ENCODE data around the gene RABAC1.
A peak's percentile ranks its signal among the peaks of the same experiment; 100 is the strongest.

DNA sequence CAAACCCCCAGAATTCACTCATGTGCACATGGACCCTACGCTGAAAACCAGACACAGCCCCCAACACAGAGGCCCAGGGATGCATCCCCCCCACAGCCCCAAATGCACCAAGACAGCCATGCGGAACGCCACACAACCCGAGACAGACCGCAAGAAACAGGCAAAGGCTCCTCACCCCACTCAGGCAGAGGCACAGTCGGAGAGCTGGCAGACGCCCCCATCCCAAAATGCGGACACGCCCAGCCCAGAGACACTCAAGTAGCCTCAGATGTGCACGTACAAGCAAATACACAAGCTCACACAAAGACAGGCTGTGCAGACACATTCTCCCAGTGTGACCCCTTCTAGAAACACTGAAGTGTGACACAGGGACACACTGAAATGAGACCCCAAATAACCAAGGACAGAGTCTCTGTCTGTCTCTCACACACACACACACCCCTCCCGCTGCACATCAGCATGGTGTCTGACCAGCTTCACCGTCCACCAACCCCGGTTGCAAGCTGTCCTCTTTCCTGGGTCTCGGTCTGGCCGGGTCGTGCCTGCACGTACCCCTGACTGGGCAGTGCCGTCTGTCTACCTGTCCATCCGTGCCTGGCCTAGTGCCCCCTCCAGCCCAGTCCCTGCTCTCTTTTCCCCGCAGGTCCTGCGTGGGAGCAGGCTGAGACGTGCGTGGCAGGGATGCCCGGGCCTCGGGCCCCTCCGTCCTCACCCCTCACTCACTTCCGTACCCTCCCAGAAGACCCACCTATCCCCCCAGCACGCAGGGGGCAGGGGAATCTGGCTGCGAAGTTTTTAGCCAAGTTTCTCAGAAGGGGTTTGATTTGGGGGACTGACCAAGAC is 47.0 kb downstream of the RABAC1 start:
- TF ChIP-seq, protein P1, sequence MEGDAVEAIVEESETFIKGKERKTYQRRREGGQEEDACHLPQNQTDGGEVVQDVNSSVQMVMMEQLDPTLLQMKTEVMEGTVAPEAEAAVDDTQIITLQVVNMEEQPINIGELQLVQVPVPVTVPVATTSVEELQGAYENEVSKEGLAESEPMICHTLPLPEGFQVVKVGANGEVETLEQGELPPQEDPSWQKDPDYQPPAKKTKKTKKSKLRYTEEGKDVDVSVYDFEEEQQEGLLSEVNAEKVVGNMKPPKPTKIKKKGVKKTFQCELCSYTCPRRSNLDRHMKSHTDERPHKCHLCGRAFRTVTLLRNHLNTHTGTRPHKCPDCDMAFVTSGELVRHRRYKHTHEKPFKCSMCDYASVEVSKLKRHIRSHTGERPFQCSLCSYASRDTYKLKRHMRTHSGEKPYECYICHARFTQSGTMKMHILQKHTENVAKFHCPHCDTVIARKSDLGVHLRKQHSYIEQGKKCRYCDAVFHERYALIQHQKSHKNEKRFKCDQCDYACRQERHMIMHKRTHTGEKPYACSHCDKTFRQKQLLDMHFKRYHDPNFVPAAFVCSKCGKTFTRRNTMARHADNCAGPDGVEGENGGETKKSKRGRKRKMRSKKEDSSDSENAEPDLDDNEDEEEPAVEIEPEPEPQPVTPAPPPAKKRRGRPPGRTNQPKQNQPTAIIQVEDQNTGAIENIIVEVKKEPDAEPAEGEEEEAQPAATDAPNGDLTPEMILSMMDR (IDR thresholded peaks at IDR 0.05; ENCODE audit: insufficient read depth, low read depth, low read length): no peak
- peak; percentile 99 for TF ChIP-seq EZH2 (IDR thresholded peaks at IDR 0.05; ENCODE audit: insufficient read depth, low read length)
